GM21786 (cell line): ENCODE data around the gene PRXL2B.

Experiments
- ATAC-seq: cut with Tn5 transposase; IDR thresholded peaks from one replicate; pipeline ENCODE4 v1.9.1; 2021; ENCODE audit not compliant: unreplicated experiment

Gene PRXL2B

GRCh38 chr1:2584686-2585317 lies 1.8 kb upstream of the PRXL2B start:
- ATAC-seq: no peak

DNA sequence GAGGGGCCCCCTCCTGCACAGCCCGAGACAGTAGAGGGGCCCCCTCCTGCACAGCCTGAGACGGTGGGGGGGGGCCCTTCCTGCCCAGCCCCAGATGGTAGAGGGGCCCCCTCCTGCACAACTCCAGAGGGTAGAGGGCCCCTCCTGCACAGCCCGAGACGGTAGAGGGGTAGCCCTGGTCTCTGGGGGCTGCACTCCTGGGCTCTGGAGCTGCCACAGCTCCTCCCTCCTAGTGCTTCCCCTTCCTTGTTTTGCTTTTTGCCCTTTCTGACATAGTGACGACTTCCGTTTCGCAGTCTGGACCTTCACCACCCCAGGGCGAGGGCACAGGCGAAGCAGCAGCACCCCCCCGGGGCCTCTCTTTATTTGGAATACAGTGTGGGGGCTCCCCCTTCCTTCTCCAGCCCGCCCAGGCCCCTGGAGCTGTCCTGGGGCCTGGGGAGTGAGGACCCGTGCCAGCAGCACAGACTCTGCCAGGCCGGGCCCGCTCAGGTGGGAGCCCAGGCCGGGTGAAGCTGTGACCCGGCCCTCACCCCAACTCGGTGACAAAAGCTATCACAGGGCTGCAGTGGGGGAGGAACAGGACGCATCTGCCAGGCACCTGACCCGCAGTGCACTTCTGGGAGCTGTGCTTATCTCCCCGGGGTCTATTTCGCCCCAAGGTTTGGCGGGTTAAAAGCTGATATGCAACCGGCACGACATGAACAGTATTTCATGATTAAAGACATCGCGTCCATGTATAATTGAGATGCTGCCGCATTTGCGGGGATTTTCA lies 1.1 kb upstream of the PRXL2B start:
- peak; percentile 41 for ATAC-seq

- ATAC-seq: no peak
These were observed 688 bp downstream of the PRXL2B start for GRCh38 chr1:2587071-2587859.

- ATAC-seq: no peak
These were observed 1.4 kb downstream of the PRXL2B start for GRCh38 chr1:2587860-2588571.

DNA sequence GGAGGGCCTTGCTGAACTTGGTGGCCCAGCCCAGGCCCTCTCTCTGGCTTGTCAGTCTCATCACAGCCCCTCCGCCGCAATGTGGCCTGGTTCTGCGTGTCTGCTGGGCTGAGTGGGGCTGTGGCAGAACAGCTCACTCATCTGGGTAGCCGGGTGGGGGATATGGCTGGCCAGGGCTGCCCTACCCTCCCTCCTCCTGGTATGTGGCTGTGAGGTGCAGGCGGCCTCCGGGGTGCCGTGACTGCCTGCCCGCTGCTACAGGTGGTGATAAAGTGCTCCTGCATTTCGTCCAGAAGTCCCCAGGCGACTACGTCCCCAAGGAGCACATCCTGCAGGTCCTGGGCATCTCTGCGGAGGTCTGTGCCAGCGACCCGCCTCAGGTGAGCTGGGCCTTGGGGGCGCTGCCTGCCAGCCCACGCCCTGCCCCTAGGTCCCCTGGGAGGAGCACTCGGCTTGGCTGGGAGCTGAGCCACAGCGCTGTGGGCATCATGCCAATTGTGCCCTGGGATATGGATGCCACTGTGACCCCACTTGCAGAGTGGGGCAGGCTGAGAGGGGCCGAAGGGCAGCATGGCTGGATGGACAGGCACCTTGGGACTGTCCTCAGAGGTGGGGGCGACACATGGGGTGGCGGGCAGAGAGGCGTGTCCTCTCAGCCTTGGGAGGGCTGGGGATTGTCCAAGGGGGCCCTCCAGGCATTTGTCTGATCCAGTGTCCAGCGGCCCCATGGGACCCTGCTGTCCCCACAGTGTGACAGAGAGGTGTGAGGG lies 2.3 kb downstream of the PRXL2B start:
- ATAC-seq: no peak

DNA sequence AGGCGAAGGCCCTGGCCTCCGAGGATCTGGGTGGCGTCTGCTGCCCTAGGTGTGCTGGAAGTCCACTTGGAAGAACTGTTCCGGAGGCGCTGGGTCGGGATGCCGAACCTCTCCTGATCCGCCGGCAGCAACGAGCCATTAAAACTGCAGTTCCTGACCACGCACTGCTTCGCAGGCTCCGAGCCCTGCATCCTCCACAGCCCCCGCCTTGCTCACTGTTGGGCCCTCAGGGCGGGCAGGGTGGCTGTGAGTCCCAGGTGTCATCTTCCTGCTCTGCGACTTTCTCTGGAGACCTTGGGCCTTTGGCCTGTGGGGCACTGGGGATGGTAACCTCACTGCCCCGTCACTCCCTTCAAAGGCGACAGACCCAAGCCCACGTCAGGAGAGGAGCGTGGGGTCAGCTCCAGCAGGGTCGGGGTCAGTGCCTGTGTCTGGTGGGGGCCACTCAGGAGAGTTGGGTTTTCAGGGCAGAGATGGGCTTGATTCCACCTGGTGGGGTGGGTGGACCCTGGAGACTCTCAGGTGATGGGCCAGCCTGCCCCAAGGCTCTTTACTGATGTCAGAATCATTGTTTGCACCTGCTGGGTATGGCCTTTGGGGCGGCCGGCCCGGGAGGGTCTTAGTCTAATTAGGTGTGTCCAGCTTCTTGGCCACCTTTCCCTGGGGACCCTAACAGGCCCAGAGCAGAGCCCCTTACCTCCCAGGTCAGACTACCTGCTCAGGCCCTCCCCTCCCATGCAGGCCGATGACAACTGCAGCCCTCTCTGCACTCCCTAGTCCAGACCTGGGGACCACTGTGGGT lies 3.1 kb downstream of the PRXL2B start:
- no peak for ATAC-seq

DNA sequence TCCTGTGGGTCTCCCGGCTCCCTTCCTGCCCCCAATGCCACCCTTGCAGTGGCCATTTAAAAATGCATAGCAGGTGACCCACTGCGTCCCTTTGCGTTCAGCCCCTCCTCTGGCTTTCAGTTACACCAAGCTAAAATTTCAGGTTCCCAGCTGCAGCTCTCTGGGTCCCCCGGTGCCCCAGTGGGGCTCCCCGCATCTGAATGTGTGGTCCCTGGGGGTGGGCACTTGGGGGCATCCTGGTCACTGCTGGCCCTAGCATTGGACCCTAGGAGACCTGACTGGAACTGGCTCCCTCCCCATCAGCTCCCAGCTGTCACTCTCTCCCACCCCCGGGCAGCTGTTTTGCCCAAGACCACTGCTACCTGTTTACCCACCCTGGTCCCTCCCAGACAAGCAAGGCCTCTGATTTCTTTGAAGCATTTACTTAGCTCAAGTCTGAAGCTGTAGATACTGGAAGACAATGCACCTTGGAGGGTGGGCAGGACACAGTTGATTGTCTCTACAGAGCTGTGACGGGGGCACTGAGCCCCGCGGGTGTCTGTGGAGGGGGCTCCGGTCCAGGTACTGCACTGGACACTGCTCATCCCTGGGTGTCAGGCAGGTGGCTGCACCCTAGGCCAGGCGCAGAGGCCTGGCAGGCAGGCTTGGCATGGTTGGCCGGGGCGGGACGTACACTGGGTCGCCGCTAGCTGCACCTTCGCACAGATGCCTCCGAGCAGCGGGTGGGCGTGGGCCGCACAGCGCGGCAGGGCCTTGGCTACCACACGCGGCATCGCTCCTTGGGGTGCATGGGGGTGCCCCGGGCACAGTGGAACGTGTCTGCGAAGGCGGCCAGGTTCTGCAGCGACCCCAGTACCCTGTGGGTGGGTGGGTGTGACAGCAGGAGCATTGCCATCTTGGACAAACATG lies 3.9 kb downstream of the PRXL2B start:
- ATAC-seq: no peak

- no peak for ATAC-seq
These were observed 4.6 kb downstream of the PRXL2B start for GRCh38 chr1:2591233-2591580.

- ATAC-seq: no peak
These were observed 5.1 kb downstream of the PRXL2B start for GRCh38 chr1:2591581-2592261.

DNA sequence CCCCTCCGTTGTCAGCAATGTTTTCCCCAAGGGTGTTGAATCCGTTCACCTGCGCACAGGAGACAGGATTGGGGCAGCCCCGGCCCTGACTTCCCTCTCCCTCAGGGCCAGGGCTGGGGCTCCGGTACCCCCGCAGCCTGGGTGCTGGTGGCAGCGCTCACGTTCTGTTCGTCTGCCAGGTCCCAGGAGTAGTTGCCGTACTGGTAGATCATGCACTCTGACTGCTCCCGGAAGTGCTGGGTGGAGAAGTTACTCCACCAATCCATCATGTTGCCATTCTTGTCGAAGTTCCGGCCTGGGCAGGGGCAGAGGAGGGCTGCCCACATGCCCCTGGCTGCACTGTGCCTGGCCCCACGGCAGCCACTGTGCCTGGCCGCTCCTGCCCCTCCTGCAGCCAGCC lies 6.1 kb downstream of the PRXL2B start:
- ATAC-seq: no peak

- no peak for ATAC-seq
These were observed 6.8 kb downstream of the PRXL2B start for GRCh38 chr1:2593251-2593878.

DNA sequence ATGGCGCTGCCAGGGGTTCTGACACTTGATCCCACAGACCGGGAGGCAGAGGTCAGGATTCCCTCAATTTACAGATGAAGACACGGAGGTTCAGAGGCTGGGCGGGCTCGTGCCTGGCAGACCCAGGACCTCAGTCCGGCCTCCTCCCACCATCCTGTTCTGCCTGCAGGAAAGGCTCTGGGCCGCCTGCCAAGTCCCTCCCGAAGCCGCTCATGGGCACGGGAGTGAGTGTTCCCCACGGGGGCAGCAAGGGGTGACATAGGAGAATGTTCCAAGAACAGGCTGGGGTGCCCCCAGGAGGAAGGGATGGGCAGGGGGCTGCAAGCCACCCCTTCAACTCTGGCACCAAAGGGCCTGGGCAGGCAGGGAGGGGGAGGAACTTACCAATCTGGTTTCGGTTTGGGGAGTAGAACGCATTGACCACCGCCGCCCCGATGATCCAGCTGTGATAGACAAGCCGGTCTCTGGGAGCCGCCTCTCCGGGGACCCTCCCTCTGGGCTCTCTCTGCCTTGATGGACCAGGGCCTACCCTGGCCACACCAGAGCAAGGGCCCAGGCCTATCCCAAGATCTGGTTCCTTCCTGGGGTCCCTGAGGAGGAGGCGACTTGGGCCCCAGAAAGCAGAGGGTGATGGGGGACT lies 7.5 kb downstream of the PRXL2B start:
- no peak for ATAC-seq

DNA sequence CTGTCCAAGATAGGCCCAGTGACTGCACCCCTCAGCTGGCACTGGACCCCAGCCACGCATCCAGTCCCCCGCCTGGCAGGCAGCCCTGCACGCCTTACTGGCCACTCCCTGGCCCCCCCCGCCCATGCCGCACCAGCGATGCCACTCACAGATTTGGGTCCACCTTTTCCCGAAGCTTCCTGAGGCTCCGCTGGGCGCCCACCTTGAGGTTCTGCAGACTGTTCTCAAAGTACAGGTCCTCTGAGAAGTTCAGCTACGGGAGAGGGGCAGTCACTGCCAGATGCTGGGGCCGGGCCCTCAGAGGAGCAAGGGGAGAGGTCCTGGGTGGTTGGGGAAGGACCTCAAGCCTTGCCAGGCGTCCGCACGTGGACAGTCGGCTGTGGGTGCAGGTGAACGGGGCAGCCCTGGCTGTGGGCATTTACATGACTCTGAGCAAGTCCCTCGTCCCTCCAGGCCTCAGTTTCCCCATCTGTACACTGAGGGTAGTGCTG lies 8.1 kb downstream of the PRXL2B start:
- ATAC-seq: no peak

GRCh38 chr1:2595261-2595811 lies 8.8 kb downstream of the PRXL2B start:
- ATAC-seq: no peak

- no peak for ATAC-seq
These were observed 9.4 kb downstream of the PRXL2B start for GRCh38 chr1:2595812-2596529.
